Hippocampal formation (tissue), 2 donors: Measurements from ENCODE around the gene INS.

Experiments used
- DNase-seq, 2 donors: peaks; one replicate each; lab custom pipeline; 2025; lab: John Stamatoyannopoulos, UW

INS gene

GRCh38 chr11:2160736-2161259 is at the start of gene INS:
Gene INS (minus strand): TSS chr11:2161209. CDS start chr11:2160971, 238 bp downstream.
- DNase-seq: no peak

GRCh38 chr11:2210366-2211112 is 49.5 kb upstream of the INS start:
- no peak for DNase-seq

GRCh38 chr11:2209900-2210321 is 48.9 kb upstream of the INS start:
- DNase-seq: no peak

- no peak for DNase-seq
These were observed 48.4 kb upstream of the INS start for GRCh38 chr11:2209370-2209801.

- no peak for DNase-seq
These were observed 47.8 kb upstream of the INS start for GRCh38 chr11:2208691-2209369.

- no peak for DNase-seq
These were observed 47.0 kb upstream of the INS start for GRCh38 chr11:2207773-2208621.

GRCh38 chr11:2207212-2207611 is 46.2 kb upstream of the INS start:
- no peak for DNase-seq

GRCh38 chr11:2205981-2206690 is 45.1 kb upstream of the INS start:
- DNase-seq: no peak

GRCh38 chr11:2205214-2205720 is 44.3 kb upstream of the INS start:
- no peak for DNase-seq

- DNase-seq: no peak
These were observed 43.6 kb upstream of the INS start for GRCh38 chr11:2204361-2205213.

GRCh38 chr11:2203440-2204259 is 42.6 kb upstream of the INS start:
- no peak for DNase-seq

GRCh38 chr11:2202900-2203439 is 42.0 kb upstream of the INS start:
- no peak for DNase-seq

- no peak for DNase-seq
These were observed 41.3 kb upstream of the INS start for GRCh38 chr11:2202071-2202899.

GRCh38 chr11:2201542-2201941 is 40.5 kb upstream of the INS start:
- DNase-seq: no peak

- no peak for DNase-seq
These were observed 40.0 kb upstream of the INS start for GRCh38 chr11:2200957-2201519.

GRCh38 chr11:2200536-2200935 is 39.5 kb upstream of the INS start:
- no peak for DNase-seq

- no peak for DNase-seq
These were observed 38.7 kb upstream of the INS start for GRCh38 chr11:2199466-2200341.
